GM21825 (cell line): Measurements from ENCODE around the gene MORF4L2.

ENCODE experiments used
- ATAC-seq: cut with Tn5 transposase; IDR thresholded peaks from one replicate; pipeline ENCODE4 v1.9.1; 2021; ENCODE audit warnings: mild to moderate bottlenecking, moderate library complexity; ENCODE audit not compliant: unreplicated experiment

The MORF4L2 gene

GRCh38 chrX:103637604-103638338 is 48.7 kb downstream of the MORF4L2 start:
- ATAC-seq: no peak

- no peak for ATAC-seq
Observed at GRCh38 chrX:103635436-103635835, 51.1 kb downstream of the MORF4L2 start.

- ATAC-seq: no peak
Observed at GRCh38 chrX:103631145-103631544, 55.4 kb downstream of the MORF4L2 start.

- no peak for ATAC-seq
Observed at GRCh38 chrX:103630171-103630511, 56.4 kb downstream of the MORF4L2 start.

GRCh38 chrX:103629318-103630170 is 57.0 kb downstream of the MORF4L2 start:
- peak; percentile 32 for ATAC-seq

- peak; percentile 63 for ATAC-seq
Observed at GRCh38 chrX:103628386-103629317, 57.8 kb downstream of the MORF4L2 start, which contains the start of gene TCEAL1. TSS of gene TCEAL1 (plus strand) at chrX:103628975. CDS start at chrX:103629917, 942 bp downstream.

- ATAC-seq: no peak
Observed at GRCh38 chrX:103626855-103627254, 59.6 kb downstream of the MORF4L2 start.
